HG02588 (cell line): ENCODE results near the gene C1QL4.

Experiments used
- ATAC-seq: cut with Tn5 transposase; IDR thresholded peaks from one replicate; pipeline ENCODE4 v1.9.1; 2021; ENCODE audit warnings: mild to moderate bottlenecking, moderate library complexity; ENCODE audit not compliant: unreplicated experiment

Gene C1QL4

DNA sequence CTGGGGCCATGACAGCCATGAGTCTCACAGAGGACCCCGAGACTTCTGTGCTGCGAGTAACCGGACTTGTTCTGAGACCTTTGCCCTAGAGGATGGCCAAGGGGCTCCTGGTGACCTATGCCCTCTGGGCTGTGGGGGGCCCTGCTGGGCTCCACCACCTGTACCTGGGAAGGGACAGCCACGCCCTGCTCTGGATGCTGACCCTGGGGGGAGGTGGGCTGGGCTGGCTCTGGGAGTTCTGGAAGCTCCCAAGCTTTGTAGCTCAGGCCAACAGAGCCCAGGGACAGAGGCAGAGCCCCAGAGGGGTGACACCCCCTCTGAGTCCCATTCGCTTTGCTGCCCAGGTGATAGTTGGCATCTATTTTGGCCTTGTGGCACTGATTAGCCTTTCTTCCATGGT is 11.8 kb upstream of the C1QL4 start:
- no peak for ATAC-seq

DNA sequence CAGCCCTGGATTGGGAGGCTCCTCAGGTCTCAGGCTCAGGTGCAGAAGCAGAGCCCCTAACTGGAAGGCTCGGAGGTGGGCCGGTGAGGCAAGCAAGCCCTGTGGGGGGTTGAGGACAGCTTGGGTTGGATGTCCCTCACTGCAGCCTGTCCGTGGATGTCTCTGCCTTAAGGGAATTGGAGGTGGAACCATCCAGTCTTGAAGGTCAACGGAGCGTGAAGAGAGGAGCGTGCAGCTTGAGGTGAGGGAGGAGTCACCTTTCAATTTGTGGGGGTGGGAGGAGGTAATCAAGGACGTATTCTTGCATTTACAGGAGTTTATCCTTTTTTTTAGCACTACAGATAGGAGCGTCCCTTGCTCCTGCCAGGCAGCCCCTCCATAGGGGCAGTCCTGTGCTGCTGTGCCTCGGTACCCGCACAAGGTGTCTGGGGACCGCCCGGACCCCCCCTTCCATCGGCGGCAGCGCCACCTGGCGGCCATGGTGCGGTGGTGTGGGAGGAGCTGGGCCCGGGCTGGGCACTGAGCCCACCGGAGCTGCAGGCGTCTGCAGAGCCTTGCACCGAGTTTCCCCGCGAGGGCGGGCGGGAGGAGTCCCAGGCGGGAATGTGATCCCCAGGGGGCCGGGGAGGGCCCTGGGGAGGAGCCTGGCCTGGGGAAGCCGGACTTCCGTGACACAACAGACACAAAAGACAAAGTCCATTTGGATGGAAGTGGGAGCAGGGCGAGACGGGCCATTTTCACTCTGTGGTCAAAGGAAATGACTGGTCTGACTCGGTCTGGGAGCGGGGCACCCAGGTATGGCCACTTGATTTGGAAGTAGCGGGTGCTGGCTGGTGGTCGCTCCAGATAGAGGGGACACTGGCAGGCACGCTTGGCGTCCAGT is 10.6 kb upstream of the C1QL4 start:
- no peak for ATAC-seq

DNA sequence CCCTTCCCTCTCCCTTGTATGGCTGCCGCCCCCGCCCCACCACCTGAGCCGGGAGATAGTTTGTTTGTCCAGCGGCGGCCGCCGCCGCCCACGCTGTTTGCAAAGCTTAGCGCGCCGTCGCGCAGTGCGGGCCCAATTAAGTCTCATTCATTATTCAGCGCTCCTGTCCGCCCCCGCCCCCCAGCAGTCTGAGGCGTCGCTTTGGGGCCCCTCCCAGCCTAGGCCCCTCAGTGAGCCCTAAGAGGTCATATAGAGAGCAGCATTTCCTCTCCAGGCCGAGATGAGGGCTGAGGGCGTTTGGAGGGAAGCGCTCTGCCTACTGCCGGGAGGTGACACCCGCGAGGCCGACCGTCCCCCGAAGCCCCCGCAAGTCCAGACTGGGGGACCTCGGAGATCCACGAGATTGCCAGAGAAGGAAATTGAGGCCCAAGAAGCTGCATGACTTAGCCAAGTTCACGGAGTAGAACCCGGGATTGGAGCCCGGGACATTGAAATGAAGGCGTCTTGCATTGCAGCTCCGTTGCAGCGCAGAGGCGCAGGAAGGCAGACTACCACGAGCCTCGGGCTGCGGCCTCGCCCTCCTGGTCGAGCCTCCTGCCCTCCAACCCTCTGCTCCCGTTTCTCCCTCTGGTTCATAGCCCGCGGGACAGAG is 9.8 kb upstream of the C1QL4 start, which contains the start of gene DNAJC22:
TSS of gene DNAJC22 (plus strand) at position 230 of the 652 bp plus-strand sequence. CDS start 1,985 bp downstream, outside the sequence.
- ATAC-seq: no peak

DNA sequence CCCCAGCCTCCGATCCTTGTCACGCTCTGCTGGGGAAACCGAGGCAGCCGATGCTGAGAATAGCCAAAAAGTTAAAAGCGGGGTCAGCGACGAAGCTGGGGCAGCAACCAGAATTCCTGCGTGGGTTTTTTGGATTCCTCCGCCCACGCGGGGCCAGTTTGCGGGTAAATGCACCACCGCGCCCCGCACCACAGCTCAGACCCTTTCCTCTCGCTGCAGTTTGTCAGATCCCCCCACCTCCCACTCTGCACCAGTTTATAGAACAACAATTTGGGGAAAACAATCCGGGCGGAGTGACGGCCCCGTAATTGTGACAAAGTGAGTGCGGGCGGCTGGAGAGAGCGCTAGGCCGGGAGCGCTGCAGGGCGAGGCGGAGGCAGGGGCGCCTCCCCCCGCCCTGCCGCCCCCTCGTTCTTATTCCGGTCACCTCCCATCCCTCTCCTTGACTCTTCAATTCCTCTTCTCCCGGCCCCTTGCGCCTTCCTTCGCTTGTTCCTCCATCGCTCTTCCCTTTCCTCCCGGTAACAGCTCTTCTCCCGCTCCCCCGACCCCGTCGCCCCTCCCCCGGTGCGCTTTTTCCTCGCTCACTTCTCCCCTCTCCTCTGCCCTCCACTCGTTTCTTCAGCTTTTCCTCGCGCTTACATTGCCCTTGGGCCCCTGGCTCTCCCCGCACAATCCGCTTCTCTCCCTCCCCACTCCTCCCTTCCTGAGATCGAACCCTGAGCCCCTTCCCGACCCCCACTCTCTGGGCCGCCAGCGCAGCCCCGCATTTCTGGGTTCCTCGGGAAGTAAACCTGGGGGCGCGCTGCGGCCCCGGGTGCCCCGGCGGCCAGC is 9.1 kb upstream of the C1QL4 start:
- ATAC-seq: no peak

DNA sequence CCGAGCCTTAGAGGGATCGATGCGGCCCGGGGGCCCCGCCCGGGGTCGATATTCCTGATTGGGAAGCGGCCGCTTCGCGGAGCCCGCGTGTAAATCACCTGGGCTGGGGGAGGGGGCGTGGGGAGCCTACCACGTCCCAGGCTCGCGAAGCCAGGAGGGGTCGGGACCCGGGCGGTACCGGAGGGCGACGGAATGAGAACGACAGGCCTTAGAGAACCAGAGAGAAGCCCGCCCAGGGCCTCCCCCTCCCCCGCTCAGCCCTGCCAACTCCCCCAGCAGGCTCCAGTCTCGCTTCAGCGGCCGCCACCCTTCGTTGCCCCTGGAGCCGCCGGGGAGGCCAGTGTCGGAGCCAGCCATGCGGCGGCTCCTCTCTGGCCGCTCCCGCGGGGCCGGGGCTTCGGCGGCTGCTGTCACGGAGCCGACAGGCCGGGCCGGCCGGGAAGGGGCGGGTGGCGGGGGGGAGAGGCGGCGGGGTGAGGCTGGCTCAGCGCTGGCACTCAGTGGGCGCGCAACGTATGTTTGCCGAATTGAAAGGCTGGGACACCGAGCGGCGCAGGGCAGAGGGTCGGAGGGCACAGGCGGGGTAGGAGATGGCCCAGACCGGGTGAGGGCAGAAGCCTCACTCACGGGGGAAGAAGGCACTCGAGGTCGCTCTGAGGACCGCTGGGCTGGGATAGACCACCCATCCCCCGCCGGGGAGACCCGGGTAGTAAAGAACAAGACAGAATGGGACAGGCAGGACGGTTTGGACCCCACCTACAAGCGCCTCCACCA is 8.2 kb upstream of the C1QL4 start:
- no peak for ATAC-seq

DNA sequence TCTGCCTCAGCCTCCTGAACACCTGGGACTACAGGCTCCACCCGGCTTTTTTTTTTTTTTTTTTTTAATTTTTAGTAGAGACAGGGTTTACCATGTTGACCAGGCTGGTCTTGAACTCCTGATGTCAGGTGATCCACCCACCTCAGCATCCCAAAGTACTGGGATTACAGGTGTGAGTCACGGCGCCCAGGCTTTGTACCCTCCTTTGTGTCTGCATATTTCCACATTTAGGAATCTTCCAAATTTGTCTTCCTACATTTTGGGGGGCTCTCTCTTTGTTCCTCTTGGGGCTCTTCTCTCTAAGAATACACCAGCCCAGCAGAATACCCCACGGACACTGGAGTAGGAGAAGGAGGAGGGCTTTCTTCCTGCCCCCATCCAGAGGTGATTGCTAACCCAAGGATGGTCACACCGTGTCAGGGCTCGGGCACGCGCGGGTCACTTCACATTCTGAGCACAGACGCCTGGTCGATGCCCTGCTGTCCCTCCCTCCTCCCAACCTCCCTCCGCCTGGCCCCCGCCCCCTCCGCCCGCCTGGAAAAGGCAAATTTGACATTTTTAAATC is 7.6 kb upstream of the C1QL4 start:
- ATAC-seq: no peak

DNA sequence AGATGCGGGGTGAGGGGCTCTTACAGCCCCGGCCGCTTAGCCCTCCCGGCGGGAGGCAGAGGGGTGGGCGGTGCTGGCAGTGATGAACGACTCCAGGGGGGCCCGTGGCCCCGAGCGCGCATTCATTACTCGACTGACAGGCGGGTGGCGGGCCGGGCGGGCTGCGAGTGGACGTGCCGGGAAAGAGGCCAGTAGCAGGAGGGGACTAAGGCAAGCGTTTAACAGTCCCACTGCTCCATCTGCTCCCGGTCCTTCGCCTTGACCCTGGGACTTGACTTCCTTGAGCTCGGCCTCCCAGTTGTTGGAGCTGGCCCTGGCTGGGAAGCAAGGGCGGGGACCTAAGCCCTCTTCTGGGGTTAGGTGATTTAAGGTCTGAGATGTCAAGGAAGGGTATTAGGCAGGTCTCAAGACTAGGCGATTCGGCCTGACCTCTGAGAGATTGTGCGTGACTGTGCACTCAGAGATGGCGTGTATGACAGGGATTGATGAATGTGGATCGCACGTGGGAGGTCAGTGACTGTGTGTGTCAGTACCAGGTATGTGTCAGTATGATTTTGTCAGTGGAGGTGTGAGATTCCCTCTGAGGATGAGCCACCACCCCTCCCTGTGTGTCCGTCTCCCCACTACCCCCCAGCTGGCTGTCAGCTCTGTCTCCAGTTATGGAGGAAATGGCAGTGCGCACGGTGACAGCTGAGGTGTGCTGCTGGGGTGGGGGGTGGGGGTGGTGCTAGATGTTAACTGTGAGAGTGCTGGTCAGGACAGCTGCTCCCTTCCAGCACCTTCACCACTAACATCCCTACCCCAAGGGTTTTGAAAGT is 6.1 kb upstream of the C1QL4 start:
- no peak for ATAC-seq

DNA sequence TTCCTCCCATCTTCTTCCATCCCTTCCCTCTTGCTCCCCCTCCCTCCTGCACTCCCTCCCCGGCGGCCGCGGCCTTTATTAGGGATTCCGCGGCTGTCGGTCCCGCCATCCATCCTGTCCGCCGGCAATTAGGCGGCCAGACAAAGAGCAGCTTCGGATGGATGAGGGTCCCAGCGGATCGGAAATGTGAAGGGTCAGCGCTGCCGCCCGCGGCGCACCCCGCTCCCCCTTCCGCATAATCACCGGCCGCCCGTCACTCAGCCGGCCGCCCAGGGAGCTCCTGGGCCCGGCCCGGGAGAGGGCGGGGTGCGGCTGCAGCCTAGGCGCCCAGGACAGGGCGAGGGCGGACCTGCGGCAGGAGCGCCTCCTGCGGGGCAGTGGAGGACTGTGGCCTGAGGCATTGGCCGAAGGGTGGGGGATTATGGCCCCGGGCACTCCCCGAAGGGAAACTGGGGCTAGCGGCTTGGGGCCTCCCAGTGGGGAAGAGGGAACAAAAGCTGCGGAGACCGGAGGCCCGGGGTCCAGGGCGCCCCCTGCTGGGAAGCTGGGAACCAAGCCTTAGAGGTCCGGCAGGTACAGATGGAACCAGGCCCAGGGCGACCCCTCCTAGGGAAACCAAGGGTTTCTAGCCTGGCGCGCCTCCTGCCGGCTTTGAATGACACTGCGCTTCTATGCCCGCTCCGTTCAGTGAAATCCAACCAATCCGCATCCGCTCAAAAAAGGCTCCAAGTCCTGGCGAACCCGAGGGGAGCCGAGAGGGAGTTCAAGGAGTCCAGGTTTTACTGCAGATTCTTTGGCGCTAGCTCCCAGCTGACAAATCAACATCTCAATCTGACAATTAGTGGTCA is 5.3 kb upstream of the C1QL4 start:
- ATAC-seq: peak; percentile 69

DNA sequence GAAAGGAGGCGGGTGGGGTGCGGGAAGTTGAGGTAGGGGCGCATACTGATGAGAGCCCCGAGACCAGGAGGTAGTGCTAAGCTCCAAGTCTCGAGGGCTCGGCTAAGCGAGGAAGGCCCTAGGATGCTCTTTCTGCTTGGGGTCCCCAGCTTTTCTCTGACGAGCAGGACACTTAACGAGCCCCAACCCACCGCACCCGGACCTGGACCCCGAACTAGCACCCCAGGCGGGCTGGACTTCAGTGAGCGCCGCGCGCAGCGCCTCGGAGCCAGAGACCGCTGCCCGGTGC is 4.7 kb upstream of the C1QL4 start:
- ATAC-seq: no peak

DNA sequence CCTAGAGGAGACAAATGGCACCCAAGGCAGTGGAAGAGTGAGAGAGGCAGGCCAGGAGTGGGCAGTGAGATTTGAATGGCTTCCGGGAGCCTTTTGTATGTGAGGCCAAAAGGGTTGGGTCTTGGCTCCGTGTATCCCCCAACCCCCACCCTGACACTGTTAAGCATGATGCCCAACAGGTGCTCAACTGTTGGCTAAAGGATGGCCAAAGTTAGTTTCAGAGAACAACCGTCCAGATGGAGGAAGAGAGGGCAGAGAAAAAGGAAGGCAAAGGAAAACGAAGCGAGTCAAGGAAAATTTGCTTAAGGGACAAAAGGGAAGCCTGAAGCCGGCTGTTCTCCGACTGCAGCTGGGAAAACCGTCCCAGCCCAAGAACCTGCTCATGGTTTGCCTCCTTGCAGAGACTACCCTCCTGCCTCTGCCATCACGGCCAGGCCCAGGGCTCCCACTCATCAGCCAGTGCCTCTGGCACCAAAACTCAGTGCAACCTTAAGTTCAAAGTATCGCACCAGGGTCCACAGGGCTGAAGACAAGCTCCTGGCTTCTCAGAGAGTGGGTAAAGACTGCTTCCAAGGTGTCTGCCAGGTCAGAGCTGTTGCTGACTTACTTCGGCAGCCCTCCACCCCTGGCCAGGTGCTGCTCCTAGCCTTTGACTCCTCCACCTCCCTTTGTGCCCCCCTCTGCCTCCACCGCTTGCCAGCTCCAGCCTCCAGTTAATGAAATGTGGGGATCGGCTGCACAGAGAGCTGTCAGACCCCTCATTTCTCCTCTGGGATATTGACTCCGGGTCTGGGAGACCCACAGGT is 4.2 kb upstream of the C1QL4 start:
- ATAC-seq: no peak

DNA sequence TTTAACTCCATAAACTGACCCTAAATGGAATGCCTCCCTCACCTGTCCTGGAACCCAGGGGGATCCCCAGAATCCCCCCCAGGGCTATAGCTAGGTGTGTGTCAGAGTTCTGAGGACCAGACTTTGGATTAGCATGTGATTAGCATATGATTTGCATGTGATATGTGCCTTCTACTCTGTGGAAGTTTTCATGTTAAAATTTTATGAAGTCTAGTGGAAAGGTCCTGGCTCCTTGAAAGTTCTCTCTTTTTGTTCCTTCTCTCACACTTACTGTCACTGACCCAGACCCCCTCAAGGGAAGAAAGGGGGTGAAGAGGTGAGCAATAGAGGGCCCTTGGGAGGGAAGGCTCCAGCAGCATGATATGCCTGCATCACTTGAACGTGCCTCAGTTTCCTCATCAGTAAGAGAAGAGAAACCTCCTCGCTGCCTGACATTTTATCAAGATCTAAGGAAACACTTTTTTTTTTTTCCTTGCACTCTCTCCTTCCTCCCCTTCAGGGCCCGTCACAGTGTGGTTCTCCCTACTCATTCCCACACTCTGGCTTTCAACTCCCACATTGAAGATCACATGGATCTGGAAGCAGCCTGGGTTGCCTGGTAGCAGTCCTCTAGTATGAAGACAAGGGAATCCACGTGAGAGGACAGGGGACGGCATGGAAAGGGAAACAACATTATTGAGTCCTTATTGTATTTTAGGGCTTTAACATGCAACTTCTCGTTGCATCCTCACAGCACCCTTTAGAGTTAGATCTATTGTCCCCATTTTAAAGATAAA is 3.3 kb upstream of the C1QL4 start:
- no peak for ATAC-seq

DNA sequence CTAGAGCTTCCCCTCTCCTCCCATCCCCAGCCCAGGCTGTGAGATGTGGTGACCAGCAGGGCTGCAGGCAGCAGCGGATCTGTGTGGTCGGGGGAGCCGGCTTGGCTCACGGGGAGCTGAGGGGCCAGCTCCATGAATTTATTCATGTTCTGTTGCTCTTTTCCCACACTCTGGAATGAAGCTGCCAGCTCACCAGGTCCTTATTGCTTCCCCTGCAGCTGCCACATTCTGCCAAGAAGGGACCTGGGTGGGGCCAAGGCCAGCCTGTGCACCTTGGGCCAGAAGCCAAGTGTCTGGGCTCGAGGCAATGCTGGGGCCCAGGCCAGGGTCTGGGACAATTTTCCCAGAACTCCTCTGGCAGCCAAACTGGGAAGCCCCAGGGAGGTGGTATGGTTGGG is 2.5 kb upstream of the C1QL4 start:
- ATAC-seq: no peak

DNA sequence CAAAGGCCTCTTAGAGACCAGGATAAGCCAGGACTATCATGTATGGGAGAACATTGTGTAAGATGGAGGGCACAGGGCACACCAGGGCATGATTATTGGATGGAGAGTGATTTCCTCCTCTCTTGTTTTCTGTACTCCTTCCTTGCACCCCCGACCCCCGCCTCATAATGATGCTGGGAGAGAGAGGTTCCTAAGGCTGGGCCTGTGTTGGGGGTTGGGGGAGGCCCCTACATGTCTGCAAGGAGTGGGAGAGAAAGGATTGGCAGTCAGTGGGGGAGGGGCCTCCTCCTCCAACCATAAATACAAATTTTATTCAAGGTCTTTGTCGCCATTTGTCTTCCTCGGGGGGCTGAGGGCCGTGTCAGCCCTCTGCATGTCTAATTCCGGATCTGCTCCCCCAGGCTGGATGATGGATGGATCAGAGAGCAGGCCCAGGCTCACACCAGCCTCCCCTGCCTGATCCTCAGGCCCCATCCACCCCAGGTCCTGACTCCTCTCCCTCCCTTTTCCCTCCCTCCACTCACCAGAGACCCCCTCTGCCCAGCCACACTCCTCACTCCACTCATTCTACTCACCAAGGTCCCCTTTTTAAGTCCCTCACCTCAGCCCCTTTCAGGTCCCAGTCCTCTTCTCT is 2.0 kb upstream of the C1QL4 start:
- no peak for ATAC-seq

DNA sequence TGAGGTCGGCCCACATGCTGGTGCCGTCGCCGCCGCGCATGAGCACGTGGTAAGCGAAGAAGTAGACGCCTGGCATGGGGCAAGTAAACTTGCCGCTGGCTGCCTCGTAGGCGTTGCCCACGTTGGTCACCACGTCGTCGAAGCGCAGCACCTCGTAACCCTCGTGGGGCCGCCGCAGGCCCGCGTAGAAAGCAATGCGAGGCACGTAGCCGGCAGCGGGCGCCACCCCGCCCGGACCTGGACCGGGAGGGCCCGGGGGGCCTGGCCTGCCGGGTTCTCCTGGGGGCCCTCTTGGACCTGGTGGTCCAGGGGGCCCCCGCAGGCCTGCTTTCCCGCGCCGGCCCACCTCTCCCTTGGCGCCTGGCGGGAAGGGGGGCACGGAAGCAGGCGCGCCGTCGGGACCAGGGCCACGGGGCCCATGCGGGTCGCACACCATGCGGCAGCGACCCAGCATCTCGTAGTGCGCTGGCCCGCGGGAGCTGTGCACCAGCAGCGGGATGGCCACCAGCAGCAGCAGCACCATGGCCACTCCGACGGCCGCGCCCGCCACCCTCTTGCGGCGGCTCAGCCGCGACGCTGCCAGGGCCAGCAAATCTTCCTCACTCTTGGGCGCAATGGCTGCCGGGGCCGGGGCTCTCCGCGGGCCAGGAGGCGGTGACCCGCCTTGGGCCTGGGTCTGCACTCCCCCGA is 888 bp downstream of the C1QL4 start:
- ATAC-seq: no peak

DNA sequence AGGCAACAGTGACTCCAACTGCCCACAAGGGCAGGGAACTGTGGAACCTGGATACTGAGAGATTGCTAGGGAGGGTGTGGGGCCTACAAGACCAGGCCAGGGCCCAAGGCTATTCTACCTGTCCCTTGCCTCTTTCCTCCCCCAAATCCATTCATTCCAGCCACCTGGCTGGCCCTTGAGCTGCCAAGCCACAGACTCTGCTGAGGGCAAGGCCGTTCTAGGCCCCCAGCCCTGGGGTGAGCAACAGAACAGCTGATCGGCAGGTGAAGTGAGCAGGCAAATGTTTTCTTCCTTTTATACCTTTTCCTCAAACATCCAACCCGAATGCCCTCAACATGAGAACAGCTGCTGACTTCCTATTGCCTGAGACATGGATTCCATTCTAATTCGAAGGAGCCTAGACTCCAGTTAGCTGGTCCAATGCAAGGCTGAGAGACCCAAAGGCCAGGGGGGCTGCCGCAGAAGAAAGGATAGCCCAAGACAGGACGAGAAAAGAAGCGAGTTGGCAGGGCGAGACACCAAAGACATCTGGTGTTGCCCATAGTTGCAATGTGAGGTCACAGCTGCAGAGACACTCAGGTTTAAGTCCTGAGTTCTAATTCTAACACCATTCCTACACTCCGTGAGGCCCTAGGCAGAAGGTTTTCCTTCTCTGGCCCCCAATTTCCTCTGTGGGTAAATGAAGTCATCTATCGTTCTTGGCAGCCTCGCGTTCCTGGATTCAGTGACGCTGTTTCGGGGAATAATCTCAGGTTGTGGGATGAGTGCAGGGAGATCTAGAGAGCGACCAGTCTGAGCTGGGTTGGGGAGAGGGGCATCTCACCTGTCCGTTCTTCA is 1.7 kb downstream of the C1QL4 start:
- no peak for ATAC-seq
